ENCODE data around the gene CMC2. TPM values are rescaled to one million over a fixed set of nuclear protein-coding genes. Genes with fewer than 3 reads are reported as not detected.

Gene CMC2
- total RNA-seq, 1 experiment from 2014 or later = 64.2 TPM

DNA sequence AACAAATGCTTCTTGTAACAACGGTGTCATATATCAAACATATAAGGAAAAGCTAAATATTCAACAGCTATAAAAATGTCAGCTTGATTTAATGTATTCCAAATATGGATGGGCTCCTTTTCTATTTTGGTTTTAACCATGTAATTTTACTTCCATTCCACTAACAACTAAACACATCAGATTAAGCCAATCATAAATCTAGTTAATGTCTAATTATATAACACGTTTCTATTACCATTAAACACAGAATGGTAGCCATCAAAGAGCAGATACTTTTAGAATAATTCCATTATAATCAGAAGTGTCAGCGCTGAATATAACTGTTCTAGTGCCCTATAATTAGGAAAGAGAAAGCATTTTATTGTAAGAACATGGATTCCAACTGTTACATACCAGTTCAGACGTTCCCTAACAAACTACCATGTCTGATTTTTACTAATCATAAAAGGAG is 10.0 kb downstream of the CMC2 start:
- H3K18ac ChIP-seq (ENCODE audit: insufficient read length, low read depth, low read length) = no peak overlapping the region
- no peak for DNase-seq
- H2AK5ac ChIP-seq (ENCODE audit: insufficient read length, low read length) = no peak overlapping the region
- Mint-ChIP-seq H3K9me3 (peaks cover 0 to 2% of the 10 kb centered on the region in 2 experiments; a peak in 2 of 5 replicates), H3K4me3 (no peak overlapping the region), H3K36me3 (ENCODE audit: insufficient read depth in 1 of 3, low read depth in 3 of 3) (peaks cover 4 to 9% (median 7%) of the 10 kb centered on the region in 3 experiments; a peak in 6 of 7 replicates), H3K27me3 (ENCODE audit: low read depth) (no peaks in the 10 kb centered on the region), H3K27ac (no peak overlapping the region; a peak in 1 of 7 replicates), H3K4me1 (peaks cover 0 to 12% of the 10 kb centered on the region in 2 experiments; a peak in 2 of 4 replicates)
- H3K4me1 ChIP-seq (ENCODE audit: insufficient read depth, low read length) = no peaks in the 10 kb centered on the region
- H3K27me3 ChIP-seq (ENCODE audit: insufficient read depth, low read length) = no peaks in the 10 kb centered on the region
- no peak overlapping the region for H2BK12ac ChIP-seq (ENCODE audit: insufficient read length, low read depth, low read length)
- H4K91ac ChIP-seq (ENCODE audit: insufficient read length, low read depth, low read length) = no peak overlapping the region
- H2BK15ac ChIP-seq (ENCODE audit: low read depth, low read length) = no peak overlapping the region
- no peak overlapping the region for H2AFZ ChIP-seq (ENCODE audit: low read length)
- no peak overlapping the region for H3K9ac ChIP-seq (ENCODE audit: extremely low read depth, insufficient read length, low read length)
- H3K27ac ChIP-seq (ENCODE audit: insufficient read length, low read depth, low read length) = no peak overlapping the region
- H3T11ph ChIP-seq (ENCODE audit: low read length) = no peak overlapping the region
- no peaks in the 10 kb centered on the region for H3K9me3 ChIP-seq (ENCODE audit: control insufficient read depth, low read depth, low read length)
- peaks cover 9% of the 10 kb centered on the region for H3K79me1 ChIP-seq (ENCODE audit: insufficient read depth, low read depth, low read length, poor library complexity, severe bottlenecking)
- H2BK120ac ChIP-seq (ENCODE audit: low read depth, low read length, poor library complexity, severe bottlenecking) = no peak overlapping the region
- H3K23ac ChIP-seq (ENCODE audit: insufficient read length, low read depth, low read length) = no peak overlapping the region
- H4K8ac ChIP-seq (replicated peaks; ENCODE audit: insufficient read length, low read depth, low read length) = no peak overlapping the region
- no peak for TF ChIP-seq CTCF (conservative IDR thresholded peaks at IDR 0.05)
- no peaks in the 10 kb centered on the region for H3K23me2 ChIP-seq (ENCODE audit: insufficient read length, low read depth, low read length, poor library complexity, severe bottlenecking)
- H3K4ac ChIP-seq (ENCODE audit: low read depth, low read length) = no peak overlapping the region
- 100% methylated on average over 1 of the region's 4 CpGs for WGBS (ENCODE audit: extremely low coverage, insufficient read length, low lambda C conversion rate)
- no peak overlapping the region for H3K14ac ChIP-seq (ENCODE audit: insufficient read depth, low read length)
- no peak overlapping the region for H3K4me2 ChIP-seq (ENCODE audit: insufficient read depth, insufficient read length, low read length)
- H4K5ac ChIP-seq (ENCODE audit: insufficient read length, low read depth, low read length) = no peak overlapping the region
- no peak overlapping the region for H2BK20ac ChIP-seq (ENCODE audit: low read depth, low read length, poor library complexity, severe bottlenecking)
- peaks cover 6% of the 10 kb centered on the region; the same call in 1 of the 2 replicates for H3K79me2 ChIP-seq (ENCODE audit: insufficient read depth, low read length)
- no peak overlapping the region for H2BK5ac ChIP-seq (ENCODE audit: insufficient read length, low read length)
- H4K20me1 ChIP-seq (ENCODE audit: control insufficient read depth, insufficient read depth, insufficient read length) = no peaks in the 10 kb centered on the region
- no peak overlapping the region for H3K56ac ChIP-seq (ENCODE audit: insufficient read length, low read depth, low read length)
